Panc1 (cell line): ENCODE results near the gene EEF2K. TPM values are rescaled to one million over a fixed set of nuclear protein-coding genes. Genes with fewer than 3 reads are reported as not detected.
"Not testable (repeated sequence)": the region's sequence is repeated elsewhere in the genome, so short reads cannot be mapped to it uniquely, and the experiment has no call there.

Experiments
- ATAC-seq: fragments of 200-7000 bp; cut with Tn5 transposase; 2 replicates; pipeline ENCODE4 v1.9.1; 2020; ENCODE audit warnings: mild to moderate bottlenecking, moderate library complexity
- BruUV-seq: library from RNA; stranded (reverse); fragments of 400-500 nt; replicated peaks from 2 replicates; lab custom pipeline; 2021; lab: Mats Ljungman, UMichigan
- CTCF ChIA-PET: fragments of 300-600 bp; sonication (Branson Sonifier 250); formaldehyde crosslinking; loops from one replicate; lab custom pipeline; 2022; ENCODE audit warnings: antibody characterized with exemption; lab: Charles Lee
- POLR2A ChIA-PET: fragments of 300-600 bp; sonication (Branson Sonifier 250); formaldehyde crosslinking; loops from one replicate; lab custom pipeline; 2022; ENCODE audit warnings: antibody characterized with exemption; lab: Charles Lee
- DNase-seq: peaks from one replicate; pipeline ENCODE4 v3.0.0-alpha.2; 2010; ENCODE audit warnings: low read depth, low spot score
- H3K27ac ChIP-seq: 2 replicates; pipeline ENCODE4 v1.5.1; 2011; ENCODE audit warnings: mild to moderate bottlenecking, low read length, inconsistent platforms
- H3K27me3 ChIP-seq: fragments of 200-500 bp; sonication (Bioruptor generic); 2 replicates; pipeline ENCODE4 v1.6.0; 2014; ENCODE audit warnings: low read length, inconsistent platforms; ENCODE audit not compliant: control insufficient read depth, insufficient read depth
- H3K36me3 ChIP-seq: fragments of 200-500 bp; sonication (Bioruptor generic); 2 replicates; pipeline ENCODE4 v1.5.1; 2014; ENCODE audit warnings: inconsistent platforms, mild to moderate bottlenecking, low read length, moderate library complexity; ENCODE audit not compliant: control insufficient read depth, insufficient read depth
- H3K4me1 ChIP-seq: 2 replicates; pipeline ENCODE4 v1.5.1; 2011; ENCODE audit warnings: inconsistent platforms, mild to moderate bottlenecking, low read length, moderate library complexity; ENCODE audit not compliant: control insufficient read depth, insufficient read depth
- H3K4me3 ChIP-seq, 2 experiments: 2 replicates each; pipeline ENCODE4 v1.5.1; 2011 to 2012; ENCODE audit warnings: low read depth in 2 of 2, low read length in 2 of 2, mild to moderate bottlenecking in 2 of 2, inconsistent platforms in 1 of 2, moderate library complexity in 1 of 2
- H3K9me3 ChIP-seq: fragments of 200-500 bp; sonication (Bioruptor generic); 2 replicates; pipeline ENCODE4 v1.5.1; 2014; ENCODE audit warnings: low read depth, mild to moderate bottlenecking, inconsistent platforms, low read length, moderate library complexity; ENCODE audit not compliant: control insufficient read depth, insufficient read depth
- CTCF ChIP-seq: fragments of 450-650 bp; IDR thresholded peaks from 2 replicates; pipeline ENCODE4 v1.5.1; 2017; ENCODE audit warnings: mild to moderate bottlenecking
- POLR2AphosphoS5 ChIP-seq: IDR thresholded peaks from 2 replicates; pipeline ENCODE4 v1.6.1; 2012; ENCODE audit warnings: mild to moderate bottlenecking, low read depth, low read length, moderate library complexity
- REST ChIP-seq, 2 experiments: IDR thresholded peaks; 2 replicates each; pipeline ENCODE4 v1.6.1; 2011 to 2012; ENCODE audit warnings: low read depth in 2 of 2, control low read depth in 1 of 2, low read length in 1 of 2, mild to moderate bottlenecking in 1 of 2, moderate library complexity in 1 of 2; ENCODE audit not compliant: insufficient read depth in 1 of 2
- SIN3A ChIP-seq: IDR thresholded peaks from 2 replicates; pipeline ENCODE4 v1.6.1; 2012; ENCODE audit warnings: low read depth, mild to moderate bottlenecking, low read length, moderate library complexity, borderline replicate concordance; ENCODE audit not compliant: insufficient read depth
- TCF7L2 ChIP-seq: IDR thresholded peaks from 2 replicates; pipeline ENCODE4 v1.6.1; 2011; ENCODE audit warnings: mild to moderate bottlenecking, low read depth, low read length, inconsistent platforms
- in situ Hi-C: cut with HindIII; loops from 2 replicates; pipeline ENCODE4 v1.10.0; 2016; ENCODE audit warnings: low sequenced_read_pairs, low pct_unique_long_range_greater_than_20kb
- intact Hi-C: fragments of 100-400 bp; cut with micrococcal nuclease; formaldehyde crosslinking; loops from one replicate; pipeline ENCODE4 v1.10.0; 2022; ENCODE audit not compliant: unreplicated experiment
- total RNA-seq: library from RNA; stranded (reverse); gene quantifications from one replicate; pipeline ENCODE4 v1.2.1, GENCODE V29; 2021; ENCODE audit not compliant: unreplicated experiment

The EEF2K gene
- total RNA-seq, 1 experiment from 2014 or later, result 15.0 TPM

GRCh38 chr16:22165508-22166285 lies 40.4 kb upstream of the EEF2K start:
- H3K36me3 ChIP-seq, result no peaks in the 10 kb centered on the region
- H3K4me3 ChIP-seq, result no peak overlapping the region
- ChIA-PET CTCF (interaction anchor here (0.7 kb wide), 1 partner anchor 454 kb away, joined by 3 read pairs; no protein-coding TSS in a partner anchor), POLR2A (no interaction called here)
- intact Hi-C loops (no loop called here), in situ Hi-C loops (no loop called here)
- peaks cover 8% of the 10 kb centered on the region for H3K27me3 ChIP-seq
- DNase-seq (no peak), ATAC-seq (no peak)
- TF ChIP-seq POLR2AphosphoS5 (no peak), SIN3A (no peak), REST (IDR thresholded peaks at IDR 0.05; ENCODE audit: insufficient read depth in 1 of 2, low read depth in 2 of 2, low read length in 1 of 2) (no peak), CTCF (no peak), TCF7L2 (no peak)
- H3K27ac ChIP-seq, result no peak overlapping the region
- BruUV-seq, result no TSS peak
- H3K9me3 ChIP-seq, result no peaks in the 10 kb centered on the region
- H3K4me1 ChIP-seq, result peaks cover 3% of the 10 kb centered on the region; the same call in 1 of the 2 replicates

- DNase-seq (no peak), ATAC-seq (no peak)
- TF ChIP-seq POLR2AphosphoS5 (no peak), CTCF (no peak), SIN3A (no peak), REST (IDR thresholded peaks at IDR 0.05; ENCODE audit: insufficient read depth in 1 of 2, low read depth in 2 of 2, low read length in 1 of 2) (no peak), TCF7L2 (no peak)
- no peaks in the 10 kb centered on the region for H3K36me3 ChIP-seq
- no peaks in the 10 kb centered on the region for H3K27me3 ChIP-seq
- ChIA-PET CTCF (no interaction called here), POLR2A (no interaction called here)
- H3K4me1 ChIP-seq, result no peaks in the 10 kb centered on the region
- H3K27ac ChIP-seq, result no peak overlapping the region
- H3K9me3 ChIP-seq, result no peaks in the 10 kb centered on the region
- H3K4me3 ChIP-seq, result no peak overlapping the region
- in situ Hi-C loops (no loop called here), intact Hi-C loops (no loop called here)
- BruUV-seq, result no TSS peak
Observed at GRCh38 chr16:22171953-22172352, 34.1 kb upstream of the EEF2K start.

- H3K27me3 ChIP-seq, CTCF ChIA-PET, DNase-seq, H3K4me3 ChIP-seq, H3K36me3 ChIP-seq, H3K27ac ChIP-seq, BruUV-seq, intact Hi-C loops, in situ Hi-C loops, POLR2A ChIA-PET, ATAC-seq, H3K4me1 ChIP-seq, H3K9me3 ChIP-seq: not testable (repeated sequence)
Observed at GRCh38 chr16:22172642-22173041, 33.4 kb upstream of the EEF2K start.
